Neuronal stem cell (in vitro differentiated cells): Measurements from ENCODE around the gene NOP14.
"Not testable (repeated sequence)": the region's sequence is repeated elsewhere in the genome, so short reads cannot be mapped to it uniquely, and the experiment has no call there.

Source experiments
- DNase-seq: peaks from one replicate; pipeline ENCODE4 v3.0.0-alpha.2; 2013; ENCODE audit warnings: low spot score
- H2AFZ ChIP-seq: one replicate; pipeline ENCODE4 v1.6.1; 2013; ENCODE audit warnings: mild to moderate bottlenecking, low read length, inconsistent platforms
- H2AK5ac ChIP-seq: 2 replicates; pipeline ENCODE4 v1.6.1; 2013; ENCODE audit warnings: low read depth, mild to moderate bottlenecking, inconsistent platforms, low read length, moderate library complexity, mixed read lengths
- H2BK120ac ChIP-seq: 2 replicates; pipeline ENCODE4 v1.6.1; 2013; ENCODE audit warnings: low read depth, mild to moderate bottlenecking, inconsistent platforms, low read length, moderate library complexity, mixed read lengths
- H2BK12ac ChIP-seq: one replicate; pipeline ENCODE4 v1.6.1; 2013; ENCODE audit warnings: low read length, inconsistent platforms
- H2BK15ac ChIP-seq: 2 replicates; pipeline ENCODE4 v1.6.1; 2013; ENCODE audit warnings: mild to moderate bottlenecking, low read length, inconsistent platforms, mixed read lengths
- H2BK5ac ChIP-seq: one replicate; pipeline ENCODE4 v1.6.1; 2013; ENCODE audit warnings: inconsistent platforms, mild to moderate bottlenecking, low read length, moderate library complexity
- H3K14ac ChIP-seq: one replicate; pipeline ENCODE4 v1.6.1; 2013; ENCODE audit warnings: low read length, inconsistent platforms
- H3K18ac ChIP-seq: 2 replicates; pipeline ENCODE4 v1.6.1; 2013; ENCODE audit warnings: low read length, inconsistent platforms
- H3K23ac ChIP-seq: 2 replicates; pipeline ENCODE4 v1.6.1; 2013; ENCODE audit warnings: low read depth, mild to moderate bottlenecking, mixed read lengths, low read length, inconsistent platforms; ENCODE audit not compliant: poor library complexity
- H3K27ac ChIP-seq: replicated peaks from 3 replicates; pipeline ENCODE4 v1.5.1; 2013; ENCODE audit warnings: low read length, inconsistent platforms
- H3K27me3 ChIP-seq, 3 experiments: 2 replicates each; pipeline ENCODE4 v1.6.1; 2013; ENCODE audit warnings: low read length in 3 of 3, mild to moderate bottlenecking in 2 of 3, inconsistent platforms in 1 of 3, low read depth in 1 of 3, mixed read lengths in 1 of 3, moderate library complexity in 1 of 3; ENCODE audit not compliant: control insufficient read depth in 3 of 3, insufficient read depth in 3 of 3
- H3K36me3 ChIP-seq, 2 donors: replicated peaks in 1 of 2; 2 replicates each; pipeline ENCODE4 v1.6.1; 2013; ENCODE audit warnings: low read length in 2 of 2; ENCODE audit not compliant: control insufficient read depth in 2 of 2, insufficient read depth in 2 of 2
- H3K4ac ChIP-seq: 2 replicates; pipeline ENCODE4 v1.6.1; 2013; ENCODE audit warnings: inconsistent platforms, mild to moderate bottlenecking, low read length, moderate library complexity
- H3K4me1 ChIP-seq, 2 donors: 1 replicate in 1 of 2; 2 replicates in 1 of 2; pipeline ENCODE4 v1.6.1; 2013; ENCODE audit warnings: low read length in 2 of 2, low read depth in 1 of 2; ENCODE audit not compliant: control insufficient read depth in 2 of 2, insufficient read depth in 1 of 2
- H3K4me2 ChIP-seq: one replicate; pipeline ENCODE4 v1.6.1; 2013; ENCODE audit warnings: mild to moderate bottlenecking, low read length, inconsistent platforms; ENCODE audit not compliant: insufficient read depth, poor library complexity, severe bottlenecking
- H3K4me3 ChIP-seq, 2 donors: 2 replicates each; pipeline ENCODE4 v1.5.1; 2013; ENCODE audit warnings: low read length in 2 of 2, mild to moderate bottlenecking in 2 of 2, inconsistent platforms in 1 of 2, moderate library complexity in 1 of 2
- H3K79me1 ChIP-seq: one replicate; pipeline ENCODE4 v1.6.1; 2013; ENCODE audit warnings: low read depth, mild to moderate bottlenecking, inconsistent platforms, low read length, moderate library complexity
- H3K9ac ChIP-seq: one replicate; pipeline ENCODE4 v1.6.1; 2013; ENCODE audit warnings: mild to moderate bottlenecking, low read depth, low read length, inconsistent platforms; ENCODE audit not compliant: poor library complexity
- H3K9me3 ChIP-seq, 2 donors: replicated peaks in 1 of 2; 2 replicates each; pipeline versions ENCODE3 to v1.6.1; 2013; ENCODE audit warnings: low read length in 2 of 2, mild to moderate bottlenecking in 2 of 2, inconsistent platforms in 1 of 2, low read depth in 1 of 2, mixed read lengths in 1 of 2, moderate library complexity in 1 of 2; ENCODE audit not compliant: control insufficient read depth in 2 of 2, insufficient read depth in 1 of 2
- H4K8ac ChIP-seq: one replicate; pipeline ENCODE4 v1.6.1; 2013; ENCODE audit warnings: low read depth, mild to moderate bottlenecking, inconsistent platforms, low read length, moderate library complexity
- H4K91ac ChIP-seq: one replicate; pipeline ENCODE4 v1.6.1; 2013; ENCODE audit warnings: low read length, low read depth, mild to moderate bottlenecking, inconsistent platforms; ENCODE audit not compliant: poor library complexity
- WGBS, 2 donors: extraction: QIAGEN DNeasy Blood & Tissue Kit; methylation state at CpG; one replicate each; pipeline ENCODE4 v1.1.7; 2013; ENCODE audit warnings: missing lambda C conversion rate in 2 of 2, mixed read lengths in 1 of 2; ENCODE audit not compliant: insufficient read length in 2 of 2, insufficient replicate concordance in 1 of 2; ENCODE audit errors: extremely low coverage in 2 of 2; 5-methylcytosine and 5-hydroxymethylcytosine counted together

Gene NOP14

DNA sequence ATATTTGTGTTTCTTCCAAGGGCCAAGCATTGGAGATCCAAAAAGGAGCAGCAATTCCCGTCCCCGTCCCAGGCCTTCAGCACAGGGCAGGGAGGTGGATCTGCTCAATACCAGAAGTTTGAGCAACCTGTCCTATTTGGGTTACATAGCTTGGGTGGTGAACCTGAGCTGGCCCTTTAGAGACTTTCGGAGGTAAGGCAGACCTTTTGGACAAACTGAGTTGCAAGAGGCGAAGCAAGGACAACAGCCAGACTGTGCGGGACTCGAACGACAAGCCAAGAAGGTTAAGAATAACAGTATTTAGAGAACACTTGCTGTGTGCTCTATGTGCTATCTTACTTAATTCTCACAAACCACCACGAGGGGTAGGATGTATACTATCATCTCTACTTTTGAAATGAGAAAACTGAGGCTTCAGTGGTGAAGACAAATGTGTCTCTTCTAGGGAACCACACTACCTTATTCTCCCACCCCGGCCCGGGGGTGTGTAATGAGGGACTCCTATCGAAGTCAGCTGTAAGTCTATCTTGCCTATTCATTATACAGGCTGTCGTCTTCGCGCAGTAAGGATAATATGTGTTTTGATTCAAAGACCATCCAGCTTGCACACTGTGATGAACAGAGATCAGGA, 1.3 kb downstream of the NOP14 start:
- WGBS, 2 donors = no CpG with 5 or more reads among the region's 14 CpGs
- Histone ChIP-seq H4K91ac (no peak overlapping the region), H3K4me2 (peak overlapping the region; percentile 89), H2BK12ac (no peak overlapping the region), H3K14ac (no peak overlapping the region), H3K9me3 (no peaks in the 10 kb centered on the region), H2BK120ac (no peak overlapping the region), H3K18ac (no peak overlapping the region), H3K79me1 (peaks cover 11% of the 10 kb centered on the region), H2BK5ac (no peak overlapping the region), H3K27ac (no peak overlapping the region), H3K27me3 (no peaks in the 10 kb centered on the region), H3K4me3 (peak overlapping the region; percentile 36 to 60), H4K8ac (no peak overlapping the region), H3K4me1 (peaks cover 3 to 8% of the 10 kb centered on the region in 2 donors), H2AFZ (no peak overlapping the region), H3K9ac (no peak overlapping the region), H3K4ac (no peak overlapping the region), H2AK5ac (no peak overlapping the region), H3K36me3 (peaks cover 5 to 34% of the 10 kb centered on the region in 2 donors), H2BK15ac (no peak overlapping the region), H3K23ac (no peak overlapping the region)
- DNase-seq = peak; percentile 23

DNA sequence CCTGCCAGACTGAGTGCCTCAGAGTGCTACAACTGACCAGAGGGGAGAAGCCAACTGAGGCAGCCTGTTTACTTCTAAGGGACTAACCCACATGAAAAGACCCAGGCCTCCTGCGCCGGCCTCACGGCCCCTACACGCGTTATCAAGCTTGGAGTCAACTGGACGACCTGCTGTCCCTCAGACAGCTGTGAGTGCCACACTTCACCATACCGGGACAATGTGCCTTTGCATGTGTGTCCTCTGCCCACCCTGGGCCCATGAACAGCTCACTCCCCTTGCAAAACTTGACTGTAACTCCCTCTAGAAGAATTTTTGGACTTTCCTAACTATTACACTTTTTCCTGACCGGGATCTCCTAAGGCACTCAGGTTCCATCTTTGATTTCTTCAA, 1.8 kb downstream of the NOP14 start:
- WGBS, 2 donors = no CpG with 5 or more reads among the region's 8 CpGs
- Histone ChIP-seq H2BK5ac (no peak overlapping the region), H2BK120ac (no peak overlapping the region), H4K91ac (no peak overlapping the region), H2AFZ (no peak overlapping the region), H2BK12ac (no peak overlapping the region), H3K27me3 (no peaks in the 10 kb centered on the region), H2AK5ac (no peak overlapping the region), H3K4ac (no peak overlapping the region), H3K36me3 (peaks cover 7 to 39% of the 10 kb centered on the region in 2 donors), H3K18ac (no peak overlapping the region), H3K9me3 (no peaks in the 10 kb centered on the region), H2BK15ac (no peak overlapping the region), H3K14ac (no peak overlapping the region), H3K9ac (no peak overlapping the region), H3K23ac (no peak overlapping the region), H3K4me2 (no peak overlapping the region), H3K4me3 (peak overlapping the region in 1 of 2 donors; percentile 60), H3K79me1 (peaks cover 11% of the 10 kb centered on the region), H3K27ac (no peak overlapping the region), H3K4me1 (peaks cover 3 to 8% of the 10 kb centered on the region in 2 donors), H4K8ac (no peak overlapping the region)
- DNase-seq = peak; percentile 12

- not testable (repeated sequence) for H2AFZ ChIP-seq, H2BK12ac ChIP-seq, H4K8ac ChIP-seq, H3K18ac ChIP-seq, H2BK120ac ChIP-seq, H3K4me1 ChIP-seq, H3K27ac ChIP-seq, H3K4ac ChIP-seq, H2AK5ac ChIP-seq, H2BK5ac ChIP-seq, H3K27me3 ChIP-seq, H3K23ac ChIP-seq, H3K9me3 ChIP-seq, H3K4me3 ChIP-seq, H3K14ac ChIP-seq, DNase-seq, H3K4me2 ChIP-seq, H3K9ac ChIP-seq, H2BK15ac ChIP-seq, H4K91ac ChIP-seq
- Histone ChIP-seq H3K36me3 (peaks cover 13 to 45% of the 10 kb centered on the region in 2 donors), H3K79me1 (peaks cover 13% of the 10 kb centered on the region)
- WGBS, 2 donors = no CpG with 5 or more reads among the region's 4 CpGs
Measured at GRCh38 chr4:2960450-2960849, 2.8 kb downstream of the NOP14 start.

GRCh38 chr4:2958446-2958845, 4.8 kb downstream of the NOP14 start:
- Histone ChIP-seq H2BK120ac (no peak overlapping the region), H2BK15ac (no peak overlapping the region), H2AK5ac (no peak overlapping the region), H3K23ac (no peak overlapping the region), H3K4me3 (no peak overlapping the region), H3K4me1 (peaks cover 3 to 6% of the 10 kb centered on the region in 2 donors), H3K14ac (no peak overlapping the region), H3K79me1 (peaks cover 15% of the 10 kb centered on the region), H4K91ac (no peak overlapping the region), H3K27me3 (no peaks in the 10 kb centered on the region), H2AFZ (no peak overlapping the region), H4K8ac (no peak overlapping the region), H3K9me3 (peaks cover 0 to 3% of the 10 kb centered on the region in 2 donors), H3K4me2 (no peak overlapping the region), H3K27ac (no peak overlapping the region), H3K18ac (no peak overlapping the region), H2BK5ac (no peak overlapping the region), H3K4ac (no peak overlapping the region), H2BK12ac (no peak overlapping the region), H3K36me3 (peaks cover 23 to 59% of the 10 kb centered on the region in 2 donors), H3K9ac (no peak overlapping the region)
- DNase-seq = no peak
- WGBS, 2 donors = no CpG with 5 or more reads among the region's 9 CpGs
